Stimulated activated CD8-positive, alpha-beta memory T cell treated with anti-CD3 and anti-CD28 coated beads, Interleukin-2, amount 100 ng/mL, for 1 hour (primary cell): ENCODE results near the gene ZNF138.

ENCODE experiments used
- DNase-seq, 2 donors: peaks; one replicate each; pipeline ENCODE4 v3.0.0-alpha.2; 2020; ENCODE audit warnings: low read depth in 2 of 2

Gene ZNF138

GRCh38 chr7:64875658-64876406 is 81.6 kb downstream of the ZNF138 start:
- DNase-seq: no peak

GRCh38 chr7:64876792-64877713 is 82.8 kb downstream of the ZNF138 start:
- DNase-seq: peak; percentile 27 to 55

DNA sequence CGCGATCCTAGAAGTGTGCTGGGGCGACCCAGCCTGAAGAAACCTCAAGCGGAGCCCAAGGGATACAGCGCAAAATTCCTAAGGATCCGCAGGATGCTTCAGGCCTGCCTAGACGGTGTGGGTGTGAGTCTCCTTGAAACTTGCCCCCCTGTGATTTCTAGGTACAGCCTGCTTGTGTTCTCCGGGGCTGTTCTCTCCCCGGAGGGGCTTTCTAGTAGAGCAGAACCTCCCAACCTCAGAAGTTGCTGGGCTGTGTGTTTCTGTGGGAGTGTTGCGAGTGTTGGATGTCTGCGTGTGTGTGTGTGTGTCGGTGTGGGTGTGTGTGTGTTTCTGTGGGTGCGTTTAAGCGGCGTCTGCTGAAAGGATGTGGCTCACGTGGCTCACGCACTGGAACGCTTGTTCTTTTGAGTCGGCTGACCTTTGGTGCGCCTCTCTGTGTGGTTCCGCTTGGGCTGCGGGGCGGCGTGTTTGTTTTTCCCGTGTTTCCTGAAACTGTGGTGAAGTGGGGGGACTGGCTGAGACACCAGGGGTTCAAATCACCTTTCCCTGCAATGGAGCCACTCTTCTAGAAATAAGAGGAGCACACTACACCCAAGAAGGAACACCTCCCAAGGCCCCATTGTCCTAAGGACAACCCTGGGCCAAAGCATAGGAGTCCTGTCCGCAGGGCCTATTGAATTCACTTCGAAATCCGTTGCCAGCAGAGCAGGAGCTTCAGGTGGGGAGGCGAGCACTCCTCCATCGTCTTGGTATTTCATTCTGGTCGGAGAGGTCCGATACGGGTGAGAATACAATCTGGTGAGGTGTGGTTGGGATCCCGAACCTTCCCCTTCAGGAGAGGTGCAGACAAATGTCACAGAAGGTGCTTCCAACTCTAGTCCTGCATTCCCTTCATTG is 83.7 kb downstream of the ZNF138 start:
- no peak for DNase-seq

GRCh38 chr7:64878684-64879083 is 84.5 kb downstream of the ZNF138 start:
- DNase-seq: no peak

GRCh38 chr7:64879086-64879730 is 85.0 kb downstream of the ZNF138 start:
- DNase-seq: no peak

GRCh38 chr7:64879800-64880199 is 85.6 kb downstream of the ZNF138 start:
- no peak for DNase-seq

DNA sequence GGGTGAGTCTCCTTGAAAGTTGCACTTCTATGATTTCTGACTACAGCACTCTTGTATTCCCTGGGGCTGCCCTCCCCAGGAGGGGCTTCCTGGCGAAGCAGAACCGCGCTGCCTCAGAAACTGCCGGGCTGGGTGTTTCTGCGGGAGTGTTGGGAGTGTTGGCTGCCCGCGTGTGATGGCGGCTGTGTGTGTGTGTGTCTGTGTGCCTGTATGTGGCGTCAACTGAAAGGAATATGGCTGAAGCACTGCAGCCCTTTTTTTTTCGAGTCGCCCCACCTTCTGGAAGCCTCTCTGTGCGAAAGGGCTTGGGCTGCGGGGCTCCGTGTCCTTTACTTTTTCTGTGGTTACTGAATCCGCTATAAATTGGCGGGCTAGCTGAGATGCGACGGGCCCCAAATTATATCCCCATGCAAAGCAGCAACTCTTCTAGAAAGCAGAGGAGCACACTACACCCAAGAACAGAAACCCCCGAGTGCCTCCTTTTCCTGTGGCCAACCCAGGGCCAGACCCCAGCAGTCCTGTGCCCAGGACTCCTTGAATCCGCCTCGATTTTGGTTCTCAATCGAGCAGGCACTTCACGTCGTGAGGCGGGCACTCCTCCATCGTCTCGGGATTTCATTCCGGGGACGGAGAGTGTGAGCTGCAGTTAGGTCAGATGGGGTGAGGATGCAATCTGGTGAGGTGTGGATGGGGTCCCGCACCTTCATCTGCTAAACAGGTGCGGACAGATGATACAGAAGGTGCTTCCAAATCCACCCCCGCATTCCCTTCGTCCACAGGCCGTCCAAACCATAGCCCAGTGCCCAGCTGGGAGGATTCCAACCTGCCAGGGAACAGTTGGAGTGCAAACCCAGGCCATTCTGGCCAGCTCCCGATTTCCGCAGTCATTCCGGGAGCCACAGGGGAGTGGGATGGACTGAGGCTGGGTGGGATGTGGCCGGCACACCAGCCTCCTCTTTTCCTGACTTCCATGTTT is 86.4 kb downstream of the ZNF138 start:
- no peak for DNase-seq

GRCh38 chr7:64881461-64882287 is 87.4 kb downstream of the ZNF138 start:
- no peak for DNase-seq

DNA sequence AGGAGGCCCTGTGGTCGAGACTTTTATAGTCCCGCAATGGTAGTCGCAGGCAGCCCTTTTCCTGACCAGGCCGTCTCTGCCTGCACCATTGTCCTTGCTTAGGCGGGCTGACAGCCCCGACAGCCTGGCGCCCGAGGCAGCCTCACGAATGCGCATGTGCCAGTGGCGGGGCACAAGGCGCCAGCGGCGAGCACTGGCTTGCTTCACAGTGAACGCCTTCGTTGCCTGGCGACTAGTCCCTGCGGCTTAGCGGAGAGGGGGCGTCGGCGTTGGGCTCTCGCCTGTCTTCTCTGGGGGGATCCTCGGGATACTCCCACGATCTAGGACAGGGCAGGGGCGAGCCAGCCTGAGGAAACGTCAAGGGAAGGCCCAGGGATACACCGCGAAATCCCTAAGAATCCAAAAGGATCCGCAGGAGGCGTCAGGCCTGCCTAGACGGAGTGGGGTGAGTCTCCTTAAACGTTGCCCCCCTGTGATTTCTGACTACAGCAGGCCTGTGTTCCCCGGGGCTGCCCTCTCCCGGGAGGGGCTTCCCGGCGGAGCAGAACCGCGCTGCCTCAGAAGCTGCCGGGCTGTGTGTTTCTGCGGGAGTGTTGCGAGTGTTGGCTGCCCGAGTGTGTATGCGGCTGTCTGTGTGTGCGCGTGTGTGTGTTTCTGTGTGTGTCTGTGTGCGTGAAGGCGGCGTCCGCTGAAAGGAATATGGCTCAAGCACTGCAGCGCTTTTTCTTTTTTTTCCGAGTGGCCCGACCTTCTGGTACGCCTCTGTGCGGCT is 88.3 kb downstream of the ZNF138 start:
- DNase-seq: no peak
